IMR-90 (cell line): Measurements from ENCODE around the gene SMARCD2. TPM values are rescaled to one million over a fixed set of nuclear protein-coding genes. Genes with fewer than 3 reads are reported as not detected.

ENCODE experiments used
- ATAC-seq: fragments of 200-7000 bp; cut with Tn5 transposase; 2 replicates; pipeline ENCODE4 v1.9.1; 2020; ENCODE audit warnings: low read depth, mild to moderate bottlenecking, moderate library complexity
- BruUV-seq: library from RNA; stranded (reverse); fragments of 400-500 nt; replicated peaks from 2 replicates; lab custom pipeline; 2021; lab: Mats Ljungman, UMichigan
- CTCF ChIA-PET: fragments of 300-600 bp; formaldehyde crosslinking; extraction: SDS; loops from one replicate; lab custom pipeline; 2021; ENCODE audit warnings: antibody characterized with exemption; lab: Yijun Ruan, JAX
- POLR2A ChIA-PET: fragments of 300-600 bp; sonication (Branson Sonifier 250); formaldehyde crosslinking; loops from one replicate; lab custom pipeline; 2022; ENCODE audit warnings: antibody characterized with exemption; ENCODE audit not compliant: unreplicated experiment; lab: Charles Lee
- DNase-seq: peaks from one replicate; pipeline ENCODE4 v3.0.0; 2013
- H2AFZ ChIP-seq: replicated peaks from 2 replicates; pipeline ENCODE3; 2013; ENCODE audit warnings: low read length, mild to moderate bottlenecking; ENCODE audit not compliant: poor library complexity
- H2AK5ac ChIP-seq: 2 replicates; pipeline ENCODE4 v1.6.1; 2013; ENCODE audit warnings: low read depth, low read length, inconsistent platforms
- H2AK9ac ChIP-seq: replicated peaks from 2 replicates; pipeline ENCODE3; 2013; ENCODE audit warnings: mild to moderate bottlenecking, low read depth, low read length, moderate library complexity; ENCODE audit not compliant: poor library complexity
- H2BK120ac ChIP-seq: 2 replicates; pipeline ENCODE4 v1.6.1; 2013; ENCODE audit warnings: low read depth, low read length, inconsistent platforms
- H2BK15ac ChIP-seq: 3 replicates; pipeline ENCODE4 v1.6.1; 2013; ENCODE audit warnings: low read depth, low read length, inconsistent platforms
- H2BK20ac ChIP-seq: 2 replicates; pipeline ENCODE4 v1.6.1; 2013; ENCODE audit warnings: low read depth, mild to moderate bottlenecking, inconsistent platforms, low read length, moderate library complexity
- H2BK5ac ChIP-seq: 2 replicates; pipeline ENCODE4 v1.6.1; 2013; ENCODE audit warnings: mild to moderate bottlenecking, low read depth, low read length, inconsistent platforms; ENCODE audit not compliant: poor library complexity, severe bottlenecking
- H3K14ac ChIP-seq: replicated peaks from 2 replicates; pipeline ENCODE4 v1.6.1; 2013; ENCODE audit warnings: low read depth, low read length, inconsistent platforms
- H3K18ac ChIP-seq: 2 replicates; pipeline ENCODE4 v1.6.1; 2013; ENCODE audit warnings: low read depth, low read length, control low read depth
- H3K23ac ChIP-seq: 2 replicates; pipeline ENCODE4 v1.6.1; 2013; ENCODE audit warnings: low read depth, low read length, inconsistent platforms
- H3K27ac ChIP-seq: 2 replicates; pipeline ENCODE4 v1.5.1; 2013; ENCODE audit warnings: mild to moderate bottlenecking, control low read depth, low read length; ENCODE audit not compliant: insufficient read depth
- H3K27me3 ChIP-seq: 2 replicates; pipeline ENCODE4 v1.6.1; 2013; ENCODE audit warnings: low read length; ENCODE audit not compliant: control insufficient read depth, insufficient read depth
- H3K36me3 ChIP-seq: 2 replicates; pipeline ENCODE4 v1.6.1; 2013; ENCODE audit warnings: low read length, mixed read lengths; ENCODE audit not compliant: control insufficient read depth, insufficient read depth
- H3K4ac ChIP-seq: 2 replicates; pipeline ENCODE4 v1.6.1; 2013; ENCODE audit warnings: low read depth, low read length, inconsistent platforms
- H3K4me1 ChIP-seq: 2 replicates; pipeline ENCODE4 v1.6.1; 2013; ENCODE audit warnings: low read length, mixed read lengths; ENCODE audit not compliant: control insufficient read depth, insufficient read depth
- H3K4me2 ChIP-seq: 2 replicates; pipeline ENCODE4 v1.6.1; 2013; ENCODE audit warnings: low read depth, mild to moderate bottlenecking, control low read depth, low read length, moderate library complexity
- H3K4me3 ChIP-seq: 2 replicates; pipeline ENCODE4 v1.5.1; 2013; ENCODE audit warnings: low read depth, mild to moderate bottlenecking, control low read depth, low read length, moderate library complexity; ENCODE audit not compliant: insufficient read depth
- H3K56ac ChIP-seq: 2 replicates; pipeline ENCODE4 v1.6.1; 2013; ENCODE audit warnings: low read length, inconsistent platforms; ENCODE audit not compliant: insufficient read depth; ENCODE audit errors: extremely low read depth
- H3K79me1 ChIP-seq, 2 experiments: 2 replicates each; pipeline ENCODE4 v1.6.1; 2013; ENCODE audit warnings: low read length in 2 of 2, inconsistent platforms in 1 of 2, low read depth in 1 of 2
- H3K9ac ChIP-seq: 2 replicates; pipeline ENCODE4 v1.6.1; 2013; ENCODE audit warnings: low read depth, low read length, control low read depth
- H3K9me1 ChIP-seq: 2 replicates; pipeline ENCODE4 v1.6.1; 2013; ENCODE audit warnings: low read length, inconsistent platforms; ENCODE audit not compliant: insufficient read depth
- H3K9me3 ChIP-seq: 2 replicates; pipeline ENCODE4 v1.6.1; 2013; ENCODE audit warnings: low read length; ENCODE audit not compliant: control insufficient read depth, insufficient read depth
- H4K20me1 ChIP-seq: 2 replicates; pipeline ENCODE4 v1.6.1; 2013; ENCODE audit warnings: low read length, inconsistent platforms; ENCODE audit not compliant: insufficient read depth
- H4K5ac ChIP-seq: 2 replicates; pipeline ENCODE4 v1.6.1; 2013; ENCODE audit warnings: mild to moderate bottlenecking, low read depth, low read length, control low read depth
- H4K8ac ChIP-seq, 2 experiments: 2 replicates each; pipeline ENCODE4 v1.6.1; 2013; ENCODE audit warnings: low read depth in 2 of 2, low read length in 2 of 2, control low read depth in 1 of 2, inconsistent platforms in 1 of 2
- H4K91ac ChIP-seq: 2 replicates; pipeline ENCODE4 v1.6.1; 2013; ENCODE audit warnings: low read depth, low read length, inconsistent platforms; ENCODE audit not compliant: insufficient read depth
- RAD21 ChIP-seq: IDR thresholded peaks from 2 replicates; pipeline ENCODE4 v1.6.1; 2012; ENCODE audit warnings: low read length, improper control_type of control experiment
- WGBS, 2 experiments: methylation state at CpG; one replicate each; pipeline versions ENCODE4 v1.1.5 to v1.1.7; 2013; ENCODE audit warnings: missing lambda C conversion rate in 2 of 2; ENCODE audit not compliant: insufficient read length in 1 of 2; ENCODE audit errors: extremely low coverage in 2 of 2; 5-methylcytosine and 5-hydroxymethylcytosine counted together
- dilution Hi-C: fragments of 300-500 bp; cut with HindIII; formaldehyde crosslinking; loops from one replicate; pipeline ENCODE4 v1.14.3; 2018; ENCODE audit warnings: low sequenced_read_pairs; ENCODE audit not compliant: unreplicated experiment
- in situ Hi-C: fragments of 300-500 bp; cut with MboI; formaldehyde crosslinking; loops from 3 replicates; pipeline ENCODE4 v1.14.3; 2019; ENCODE audit warnings: low sequenced_read_pairs, inconsistent platforms, mixed read lengths
- intact Hi-C: fragments of 100-400 bp; cut with micrococcal nuclease; formaldehyde crosslinking; loops from 2 replicates; pipeline ENCODE4 v1.10.0; 2022
- polyA plus RNA-seq, 3 experiments: library from polyadenylated mRNA; depleted of rRNA; stranded (reverse); fragments of >200 nt; gene quantifications; 2 replicates each; pipeline ENCODE4 v1.2.3, GENCODE V29; 2012; ENCODE audit warnings: low replicate concordance in 1 of 3
- total RNA-seq: library from RNA; depleted of rRNA; stranded (reverse); fragments of >200 nt; gene quantifications from 2 replicates; pipeline ENCODE4 v1.2.3, GENCODE V29; 2012

Gene SMARCD2
- total and polyA plus RNA-seq, 2 of the 4 experiments (the other 2 are of a cell fraction): 56.9 to 91.2 TPM

GRCh38 chr17:63817736-63818385 lies 24.6 kb downstream of the SMARCD2 start:
- dilution Hi-C loops (no loop called here), in situ Hi-C loops (no loop called here), intact Hi-C loops (loop anchor here (2.0 kb wide), 1 partner anchor 13 kb away; no protein-coding TSS in a partner anchor)
- Histone ChIP-seq H3K27ac (peak overlapping the region; percentile 14; the same call in 1 of the 2 replicates), H3K4me3 (no peak overlapping the region), H2BK5ac (peak overlapping the region; percentile 85), H4K91ac (no peak overlapping the region), H2BK20ac (no peak overlapping the region), H3K9ac (no peak overlapping the region), H2BK120ac (no peak overlapping the region), H2AK9ac (no peak overlapping the region), H2AK5ac (peak overlapping the region; percentile 16; the same call in 1 of the 2 replicates), H2BK15ac (no peak overlapping the region), H2AFZ (no peak overlapping the region), H3K4me1 (peaks cover 20% of the 10 kb centered on the region), H3K4ac (peak overlapping the region; percentile 4; the same call in 1 of the 2 replicates), H3K27me3 (no peaks in the 10 kb centered on the region), H3K4me2 (no peak overlapping the region), H3K23ac (no peak overlapping the region), H3K18ac (no peak overlapping the region), H3K9me3 (no peaks in the 10 kb centered on the region), H3K14ac (no peak overlapping the region; the same call in 1 of the 2 replicates), H4K8ac (peak overlapping the region in 1 of 2 experiments; percentile 9; a peak in 1 of 4 replicates), H3K79me1 (peaks cover 42 to 76% of the 10 kb centered on the region in 2 experiments), H4K20me1 (peaks cover 26% of the 10 kb centered on the region), H4K5ac (no peak overlapping the region), H3K9me1 (peaks cover 15% of the 10 kb centered on the region), H3K56ac (no peak overlapping the region), H3K36me3 (peaks cover 82% of the 10 kb centered on the region)
- no peak for DNase-seq
- TSS peak; percentile 89 for BruUV-seq
- TF ChIP-seq RAD21: no peak
- WGBS, 2 experiments: 96% methylated on average over 27 of the region's 27 CpGs; no CpG with 5 or more reads in 1 of the 2 experiments
- POLR2A ChIA-PET: no interaction called here
- CTCF ChIA-PET: no interaction called here
- no peak for ATAC-seq
